Testis (tissue), 3 donors: ENCODE measurements around the gene OR7G2. TPM values are rescaled to one million over a fixed set of nuclear protein-coding genes. Genes with fewer than 3 reads are reported as not detected.

Source experiments
- DNase-seq: peaks from one replicate; pipeline ENCODE4 v3.0.0-alpha.2; 2019
- H3K27ac ChIP-seq, 2 donors: fragments of 200-600 bp; sonication (generic); one replicate each; pipeline ENCODE4 v1.5.1; 2019
- H3K27me3 ChIP-seq: fragments of 200-600 bp; sonication (generic); one replicate; pipeline ENCODE4 v1.5.1; 2019
- H3K36me3 ChIP-seq: fragments of 200-600 bp; sonication (generic); one replicate; pipeline ENCODE4 v1.5.1; 2017; ENCODE audit warnings: low read depth; ENCODE audit errors: missing control alignments
- H3K4me1 ChIP-seq: fragments of 200-600 bp; sonication (generic); one replicate; pipeline ENCODE4 v1.5.1; 2019
- H3K4me3 ChIP-seq, 2 donors: fragments of 200-600 bp; sonication (generic); one replicate each; pipeline ENCODE4 v1.5.1; 2017 to 2019
- H3K9me3 ChIP-seq: fragments of 200-600 bp; sonication (generic); one replicate; pipeline ENCODE4 v1.5.1; 2017
- POLR2A ChIP-seq: fragments of 450-650 bp; IDR thresholded peaks from one replicate; pipeline ENCODE4 v1.6.1; 2017; ENCODE audit warnings: antibody characterized with exemption, mild to moderate bottlenecking, moderate library complexity
- WGBS, 2 donors: methylation state at CpG; one replicate each; pipeline ENCODE4 v1.1.5; 2018; 5-methylcytosine and 5-hydroxymethylcytosine counted together
- intact Hi-C: fragments of 100-400 bp; cut with DNase I; formaldehyde crosslinking; loops from one replicate; pipeline ENCODE4 v1.15.1; 2023; ENCODE audit warnings: low total_unique reads
- polyA plus RNA-seq: library from polyadenylated mRNA; stranded (reverse); fragments of 350-450 nt; fragmentation: Illumina TruSeq; extraction: RNeasy Lipid Tissue Mini Kit (QIAGEN cat#74804); gene quantifications from one replicate; pipeline ENCODE4 v1.2.3, GENCODE V29; 2014; ENCODE audit warnings: low read depth, low replicate concordance; ENCODE audit not compliant: insufficient read depth
- total RNA-seq, 2 donors: library from RNA; depleted of rRNA; stranded (reverse); fragments of >200 nt; gene quantifications; one replicate each; pipeline ENCODE4 v1.2.3, GENCODE V29; 2016
- TF ChIP-seq, protein P1 (sequence below), 3 experiments: fragments of 450-650 bp in 2 of 3; fragments of 200-600 bp in 1 of 3; sonication (generic) in 1 of 3; IDR thresholded peaks; one replicate each; pipeline ENCODE4 v1.5.1; 2016 to 2019; ENCODE audit warnings: antibody characterized with exemption in 3 of 3, mild to moderate bottlenecking in 2 of 3, moderate library complexity in 1 of 3

Gene OR7G2
- total and polyA plus RNA-seq, 3 donors from 2014 or later, result not detected

- TF ChIP-seq, protein P1, sequence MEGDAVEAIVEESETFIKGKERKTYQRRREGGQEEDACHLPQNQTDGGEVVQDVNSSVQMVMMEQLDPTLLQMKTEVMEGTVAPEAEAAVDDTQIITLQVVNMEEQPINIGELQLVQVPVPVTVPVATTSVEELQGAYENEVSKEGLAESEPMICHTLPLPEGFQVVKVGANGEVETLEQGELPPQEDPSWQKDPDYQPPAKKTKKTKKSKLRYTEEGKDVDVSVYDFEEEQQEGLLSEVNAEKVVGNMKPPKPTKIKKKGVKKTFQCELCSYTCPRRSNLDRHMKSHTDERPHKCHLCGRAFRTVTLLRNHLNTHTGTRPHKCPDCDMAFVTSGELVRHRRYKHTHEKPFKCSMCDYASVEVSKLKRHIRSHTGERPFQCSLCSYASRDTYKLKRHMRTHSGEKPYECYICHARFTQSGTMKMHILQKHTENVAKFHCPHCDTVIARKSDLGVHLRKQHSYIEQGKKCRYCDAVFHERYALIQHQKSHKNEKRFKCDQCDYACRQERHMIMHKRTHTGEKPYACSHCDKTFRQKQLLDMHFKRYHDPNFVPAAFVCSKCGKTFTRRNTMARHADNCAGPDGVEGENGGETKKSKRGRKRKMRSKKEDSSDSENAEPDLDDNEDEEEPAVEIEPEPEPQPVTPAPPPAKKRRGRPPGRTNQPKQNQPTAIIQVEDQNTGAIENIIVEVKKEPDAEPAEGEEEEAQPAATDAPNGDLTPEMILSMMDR (IDR thresholded peaks at IDR 0.05), result no peak
- TF ChIP-seq POLR2A, result no peak
- intact Hi-C loops, result no loop called here
- H3K36me3 ChIP-seq, result no peaks in the 10 kb centered on the region
- H3K4me3 ChIP-seq, result peak overlapping the region; percentile 86 to 92
- H3K27me3 ChIP-seq, result no peaks in the 10 kb centered on the region
- no peak for DNase-seq
- H3K4me1 ChIP-seq, result no peaks in the 10 kb centered on the region
- peak overlapping the region in 1 of 2 donors; percentile 92 for H3K27ac ChIP-seq
- 21 to 29% methylated on average over 8 of the region's 8 CpGs for WGBS, 2 donors
- H3K9me3 ChIP-seq, result no peaks in the 10 kb centered on the region
Observed at GRCh38 chr19:9139609-9140158, 32.4 kb upstream of the OR7G2 start.

DNA sequence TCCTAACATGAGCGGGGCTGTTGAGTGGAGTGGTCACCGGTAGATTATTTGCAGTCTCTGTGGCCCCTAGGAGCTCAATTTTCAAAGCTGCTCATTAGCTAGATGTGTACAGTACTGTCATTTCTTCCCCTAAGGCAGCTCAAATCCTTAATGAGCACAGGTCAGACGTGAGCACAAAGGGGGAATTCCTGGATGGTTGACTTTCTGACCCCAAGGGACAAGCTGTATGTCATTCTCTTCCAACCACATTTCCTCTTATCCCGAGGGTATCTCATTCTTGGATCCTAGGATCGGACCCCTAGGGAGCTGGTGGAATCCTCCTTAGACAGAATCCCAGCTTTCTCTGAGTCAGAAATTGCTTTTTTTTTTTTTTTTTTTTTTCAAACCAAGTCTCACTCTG is 25.1 kb upstream of the OR7G2 start:
- H3K36me3 ChIP-seq, result no peaks in the 10 kb centered on the region
- DNase-seq, result no peak
- no peak overlapping the region for H3K4me3 ChIP-seq
- 64 to 66% methylated on average over 5 of the region's 5 CpGs for WGBS, 2 donors
- TF ChIP-seq POLR2A, result no peak
- TF ChIP-seq, protein P1 (IDR thresholded peaks at IDR 0.05), result no peak
- H3K27me3 ChIP-seq, result no peaks in the 10 kb centered on the region
- no peak overlapping the region for H3K27ac ChIP-seq
- intact Hi-C loops, result no loop called here
- no peaks in the 10 kb centered on the region for H3K9me3 ChIP-seq
- H3K4me1 ChIP-seq, result no peaks in the 10 kb centered on the region

- WGBS, 2 donors, result 68 to 74% methylated on average over 1 of the region's 1 CpG
- intact Hi-C loops, result no loop called here
- no peak overlapping the region for H3K4me3 ChIP-seq
Observed at GRCh38 chr19:9130965-9131364, 23.7 kb upstream of the OR7G2 start.

DNA sequence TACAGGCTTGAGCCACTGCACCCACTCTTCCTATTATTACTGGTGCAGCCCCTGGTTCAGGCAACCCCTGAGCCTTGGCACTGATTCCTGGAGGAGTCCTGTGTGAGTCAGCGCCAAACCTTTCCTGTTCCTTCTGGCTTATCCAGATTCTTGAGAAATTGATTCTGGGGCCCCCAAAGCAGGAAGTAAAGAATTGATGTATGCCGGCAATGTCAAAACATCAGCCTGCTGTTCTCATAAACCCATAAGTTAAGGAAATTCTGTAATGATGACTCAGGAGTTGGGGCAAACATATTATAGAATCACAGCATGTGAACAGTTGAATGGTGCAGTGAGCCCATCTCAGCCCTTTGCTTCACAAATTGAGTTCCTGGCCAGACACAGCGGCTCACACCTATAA is 20.9 kb upstream of the OR7G2 start:
- TF ChIP-seq, protein P1 (IDR thresholded peaks at IDR 0.05), result no peak
- no peak for TF ChIP-seq POLR2A
- 79 to 86% methylated on average over 3 of the region's 3 CpGs for whole genome bisulfite sequencing, 2 donors
- no peaks in the 10 kb centered on the region for H3K4me1 ChIP-seq
- H3K9me3 ChIP-seq, result no peaks in the 10 kb centered on the region
- no peak overlapping the region for H3K4me3 ChIP-seq
- H3K36me3 ChIP-seq, result no peaks in the 10 kb centered on the region
- H3K27ac ChIP-seq, result no peak overlapping the region
- H3K27me3 ChIP-seq, result no peaks in the 10 kb centered on the region
- DNase-seq, result no peak
- intact Hi-C loops, result no loop called here

More at GRCh38 chr19:9130965-9131364, 23.7 kb upstream of the OR7G2 start:
- Histone ChIP-seq H3K27me3 (no peaks in the 10 kb centered on the region), H3K9me3 (no peaks in the 10 kb centered on the region), H3K36me3 (no peaks in the 10 kb centered on the region), H3K27ac (no peak overlapping the region), H3K4me1 (no peaks in the 10 kb centered on the region)
- TF ChIP-seq, protein P1 (IDR thresholded peaks at IDR 0.05), result no peak
- TF ChIP-seq POLR2A, result no peak
- DNase-seq, result no peak

DNA sequence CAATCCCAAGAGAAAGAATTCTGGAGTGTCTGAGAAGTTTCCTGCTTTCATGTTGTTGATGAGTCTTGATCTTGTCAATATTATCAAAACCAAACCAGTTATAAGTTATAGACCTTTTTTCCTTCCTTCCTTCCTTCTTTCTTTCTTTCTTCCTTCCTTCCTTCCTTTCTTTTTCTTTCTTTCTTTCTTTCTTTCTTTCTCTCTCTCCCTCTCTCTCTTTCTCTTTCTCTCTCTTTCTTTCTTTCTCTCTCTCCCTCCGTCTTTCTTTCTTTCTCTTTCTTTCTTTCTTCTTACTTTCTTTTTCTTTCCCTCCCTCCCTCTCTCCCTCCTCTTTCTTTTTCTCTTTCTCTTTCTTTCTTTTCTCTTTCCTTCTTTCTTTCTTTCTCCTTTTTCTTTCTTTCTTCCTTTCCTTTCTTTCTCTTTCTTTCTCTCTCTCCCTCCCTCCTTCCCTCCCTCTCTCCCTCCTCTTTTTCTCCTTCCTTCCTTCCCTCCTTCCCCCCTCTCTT is 19.7 kb upstream of the OR7G2 start, which contains the start of gene OR7G3:
Gene OR7G3 (minus strand): TSS at position 51 of the 506 bp plus-strand sequence. CDS start 0 bp downstream, at position 51.
- intact Hi-C loops, result no loop called here
- no peak for DNase-seq
- no peak within 1 kb of the TSS for H3K4me3 ChIP-seq
- no peaks in the 10 kb centered on the region for H3K36me3 ChIP-seq
- H3K27ac ChIP-seq, result no peak within 1 kb of the TSS
- TF ChIP-seq POLR2A, result no peak
- TF ChIP-seq, protein P1 (IDR thresholded peaks at IDR 0.05), result no peak
- no peaks in the 10 kb centered on the region for H3K4me1 ChIP-seq
- H3K9me3 ChIP-seq, result no peaks in the 10 kb centered on the region
- WGBS, 2 donors, result 73 to 88% methylated on average over 1 of the region's 1 CpG
- no peaks in the 10 kb centered on the region for H3K27me3 ChIP-seq
